GM18520 (cell line): ENCODE measurements around the gene TP63.
"Not testable (repeated sequence)": the region's sequence is repeated elsewhere in the genome, so short reads cannot be mapped to it uniquely, and the experiment has no call there.

ENCODE experiments used
- ATAC-seq: cut with Tn5 transposase; IDR thresholded peaks from one replicate; pipeline ENCODE4 v1.9.1; 2021; ENCODE audit not compliant: unreplicated experiment

TP63 gene

DNA sequence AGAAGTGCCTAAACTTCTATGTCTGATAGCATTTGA is at the start of gene TP63:
Gene TP63, plus strand, starts transcription at position 17 of the 36 bp plus-strand sequence. CDS start 127 bp downstream, outside the sequence.
- ATAC-seq, result no peak

DNA sequence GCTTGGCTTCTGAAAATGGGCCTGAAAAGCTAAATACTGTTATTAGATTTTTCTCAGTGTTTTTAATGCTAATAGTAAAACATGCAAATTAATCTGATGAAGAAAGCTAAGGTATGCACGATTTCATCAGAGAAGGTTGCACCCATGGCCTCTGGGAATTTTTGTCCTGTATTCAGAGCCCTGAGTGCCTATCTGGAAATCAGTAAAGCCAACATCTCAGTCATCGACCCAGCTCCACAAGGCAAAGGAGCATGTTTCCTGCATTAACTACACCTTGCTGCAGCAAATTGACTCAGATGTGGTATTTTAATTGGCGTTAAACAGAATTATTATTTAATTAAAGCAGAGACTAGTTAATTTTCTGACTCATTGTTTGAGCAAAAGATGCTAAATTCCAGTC is 49.0 kb upstream of the TP63 start:
- no peak for ATAC-seq

DNA sequence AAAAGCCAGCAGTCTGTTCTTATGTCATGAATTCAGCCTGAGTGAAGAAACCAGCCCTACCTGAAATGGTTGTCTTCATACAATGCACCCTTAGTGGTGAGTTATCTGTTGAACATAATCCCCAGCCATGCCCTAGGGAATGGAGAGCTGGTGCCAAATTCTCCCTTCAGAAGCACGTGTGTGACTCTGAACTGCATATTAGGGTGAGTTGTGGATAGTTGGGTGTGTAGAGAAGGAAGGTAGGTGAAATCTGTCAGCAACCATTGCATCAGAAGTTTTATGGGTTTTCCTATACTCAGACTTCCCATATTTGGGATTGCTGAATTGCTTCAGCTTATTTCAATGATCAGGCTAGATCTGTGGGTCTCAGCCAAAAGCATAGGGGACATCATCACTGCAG is 46.5 kb upstream of the TP63 start:
- ATAC-seq, result no peak

DNA sequence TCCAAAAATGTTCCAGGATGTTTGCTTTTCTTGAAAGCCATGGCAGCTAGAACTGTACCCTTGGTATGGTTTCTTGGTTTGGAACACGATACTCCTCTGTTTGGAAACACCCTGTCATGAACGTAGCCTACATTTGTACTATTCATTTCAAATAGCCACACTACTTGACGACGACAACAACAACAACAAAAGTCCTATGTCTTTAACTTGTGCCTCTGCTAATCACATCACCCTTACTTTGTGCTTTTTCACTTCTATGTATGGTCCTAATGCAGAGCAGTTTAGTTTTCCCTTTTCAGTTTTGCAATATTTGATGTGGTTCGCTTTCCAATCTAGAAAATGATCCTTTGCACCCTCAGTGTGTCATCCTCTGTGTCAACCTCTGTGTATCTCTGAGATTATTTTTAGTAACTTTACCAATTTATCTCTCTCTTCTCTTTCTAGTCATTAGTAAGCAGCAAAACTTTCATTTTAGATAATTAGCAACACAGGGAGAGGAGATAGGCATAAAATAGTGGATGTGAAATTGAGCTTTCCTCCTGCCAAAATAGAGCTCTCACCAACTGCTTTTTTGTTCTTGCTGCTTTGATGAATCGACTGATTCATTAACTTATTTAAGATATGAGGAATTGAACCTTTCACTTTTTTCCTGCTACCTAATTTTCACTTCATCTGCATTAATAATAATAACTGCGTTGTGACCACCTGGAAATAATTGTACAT is 44.1 kb upstream of the TP63 start:
- ATAC-seq, result peak; percentile 57

DNA sequence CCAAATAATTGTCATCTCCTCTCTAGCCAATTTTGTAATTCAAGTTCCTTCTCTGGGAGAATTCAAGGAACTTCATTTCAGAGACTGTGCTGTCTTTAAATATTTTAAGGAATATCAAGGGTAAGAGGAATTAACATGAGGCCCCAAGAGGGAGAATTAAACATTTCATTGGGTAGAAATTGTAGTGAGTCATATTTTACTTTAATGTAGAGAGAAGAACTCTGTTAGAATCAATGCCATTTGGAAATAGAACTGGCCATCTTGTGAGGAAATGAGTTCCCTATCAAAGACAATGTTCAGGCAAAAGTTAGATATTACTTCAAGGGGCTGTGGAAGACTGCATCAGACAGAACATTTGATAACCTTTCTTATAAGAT is 43.5 kb upstream of the TP63 start:
- no peak for ATAC-seq

DNA sequence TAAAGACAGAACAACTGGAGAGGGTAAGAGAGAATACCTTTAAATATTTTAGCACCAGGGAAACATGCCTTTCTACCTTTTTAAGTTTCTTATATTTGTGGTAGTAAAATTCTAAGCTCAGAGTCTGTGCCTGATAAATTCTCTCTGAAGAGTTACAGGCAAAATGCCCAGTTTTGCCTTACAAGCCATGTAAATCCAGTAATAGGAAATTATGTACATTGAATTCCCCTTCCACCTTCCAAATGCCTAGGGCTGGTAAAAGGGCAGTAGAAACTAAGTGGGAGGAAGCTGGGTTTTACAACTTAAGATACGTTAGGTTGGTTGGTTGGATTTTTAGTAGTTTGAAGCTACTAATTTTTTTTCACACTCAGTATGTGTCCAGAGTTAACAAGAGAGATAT is 43.1 kb upstream of the TP63 start:
- ATAC-seq, result no peak

DNA sequence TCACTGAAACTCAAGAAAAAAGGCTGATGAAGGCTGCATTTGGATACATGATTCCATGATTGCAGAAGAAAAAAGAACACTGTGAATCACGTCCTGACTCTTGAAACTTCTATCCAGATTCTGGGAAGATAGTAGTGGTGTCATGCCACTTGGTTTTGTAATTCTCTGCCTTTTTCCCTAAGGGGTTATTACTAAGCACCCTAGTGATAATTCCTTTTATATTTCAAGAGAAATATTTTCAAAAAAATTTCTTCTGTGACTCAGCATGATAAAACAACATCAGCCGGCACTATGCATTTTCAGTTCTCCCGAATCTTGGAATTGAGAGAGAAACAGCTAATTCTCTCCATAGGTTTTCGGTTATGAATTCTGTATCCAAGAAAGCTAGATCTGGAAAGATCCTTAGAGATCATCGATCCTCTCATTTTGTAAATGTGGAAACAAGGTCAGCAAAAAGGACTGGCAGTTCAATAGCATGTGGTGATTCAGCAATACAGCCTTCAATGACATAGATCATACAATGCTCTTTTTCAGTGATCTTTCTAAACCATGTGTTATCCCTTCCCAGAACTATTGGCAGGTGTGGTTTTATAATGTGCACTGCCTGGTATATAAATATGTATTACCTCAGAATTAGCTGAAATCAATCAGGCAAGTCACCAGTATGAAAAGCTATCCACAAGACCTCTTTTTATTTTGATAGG is 42.6 kb upstream of the TP63 start:
- ATAC-seq, result no peak

DNA sequence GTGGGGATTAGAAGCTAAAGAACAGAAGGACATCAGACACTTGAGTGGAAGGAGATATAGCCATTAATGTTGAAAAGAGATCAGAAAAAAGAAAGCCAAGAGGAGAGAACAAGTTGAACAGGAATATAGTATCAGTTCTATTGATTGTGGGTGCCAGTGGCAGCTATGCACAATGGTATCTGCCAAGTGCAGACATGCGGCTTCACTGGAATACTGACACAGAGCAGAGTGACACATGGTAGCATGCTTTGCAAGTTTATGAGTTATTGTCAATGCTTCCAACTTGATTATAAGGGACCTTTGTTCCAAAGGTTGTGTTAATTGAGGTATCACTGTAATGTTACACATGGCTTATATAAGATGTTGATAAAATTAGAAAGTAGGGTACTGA is 42.0 kb upstream of the TP63 start:
- no peak for ATAC-seq

DNA sequence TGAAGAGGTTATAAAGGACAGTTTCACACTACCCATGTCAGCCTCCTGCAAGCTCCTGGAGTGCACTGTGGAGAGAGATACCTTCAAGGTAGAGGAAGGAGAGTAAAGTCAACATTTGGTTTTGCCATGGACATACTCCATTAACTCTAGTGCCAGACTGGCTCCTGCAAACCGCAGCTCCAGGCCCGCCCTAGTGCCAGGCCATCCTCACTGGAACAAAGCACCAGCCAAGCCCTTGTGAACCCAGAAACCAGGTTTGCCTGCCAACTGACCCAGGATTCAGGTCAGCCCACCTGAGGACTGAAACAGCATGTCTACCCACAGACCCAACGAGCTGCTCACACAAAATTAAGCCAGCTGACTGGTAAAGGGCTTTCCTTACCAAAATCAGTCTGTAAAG is 41.0 kb upstream of the TP63 start:
- no peak for ATAC-seq

DNA sequence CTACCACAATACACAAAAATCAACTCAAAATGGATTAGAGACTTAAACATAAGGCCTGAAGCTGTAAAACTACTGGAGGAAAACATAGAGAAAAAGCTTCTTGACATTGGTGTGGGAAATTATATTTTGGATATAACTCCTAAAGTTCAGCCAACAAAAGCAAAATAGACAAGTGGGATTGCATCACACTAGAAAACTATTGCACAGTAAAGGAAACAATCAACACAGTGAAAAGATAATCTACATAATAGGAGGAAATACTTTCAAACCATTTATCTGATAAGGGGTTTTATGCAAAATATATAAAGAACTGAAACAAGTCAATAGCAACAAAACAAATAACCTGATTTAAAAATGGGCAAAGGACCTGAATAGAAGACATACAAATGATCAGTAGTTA is 37.6 kb upstream of the TP63 start:
- no peak for ATAC-seq

DNA sequence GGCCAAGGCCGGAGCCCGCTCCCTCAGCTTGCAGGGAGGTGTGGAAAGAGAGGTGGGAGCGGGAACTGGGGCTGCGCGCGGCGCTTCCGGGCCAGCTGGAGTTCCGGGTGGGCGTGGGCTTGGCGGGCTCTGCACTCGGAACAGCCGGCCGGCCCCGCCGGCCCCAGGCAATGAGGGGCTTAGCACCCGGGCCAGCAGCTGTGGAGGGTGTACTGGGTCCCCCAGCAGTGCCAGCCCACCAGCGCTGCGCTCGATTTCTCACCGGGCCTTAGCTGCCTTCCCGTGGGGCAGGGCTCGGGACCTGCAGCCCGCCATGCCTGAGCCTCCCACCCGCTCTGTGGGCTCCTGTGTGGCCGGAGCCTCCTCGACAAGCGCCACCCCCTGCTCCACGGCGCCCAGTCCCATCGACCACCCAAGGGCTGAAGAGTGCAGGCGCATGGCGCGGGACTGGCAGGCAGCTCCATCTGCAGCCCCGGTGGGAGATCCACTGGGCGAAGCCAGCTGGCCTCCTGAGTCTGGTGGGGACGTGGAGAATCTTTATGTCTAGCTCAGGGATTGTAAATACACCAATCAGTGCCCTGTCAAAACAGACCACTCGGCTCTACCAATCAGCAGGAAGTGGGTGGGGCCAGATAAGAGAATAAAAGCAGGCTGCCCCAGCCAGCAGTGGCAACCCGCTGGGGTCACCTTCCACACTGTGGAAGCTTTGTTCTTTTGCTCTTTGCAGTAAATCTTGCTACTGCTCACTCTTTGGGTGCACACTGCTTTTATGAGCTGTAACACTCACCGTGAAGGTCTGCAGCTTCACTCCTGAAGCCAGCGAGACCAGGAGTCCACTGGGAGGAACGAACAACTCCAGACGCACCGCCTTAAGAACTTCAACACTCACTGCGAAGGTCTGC is 34.9 kb upstream of the TP63 start:
- ATAC-seq, result not testable (repeated sequence)

DNA sequence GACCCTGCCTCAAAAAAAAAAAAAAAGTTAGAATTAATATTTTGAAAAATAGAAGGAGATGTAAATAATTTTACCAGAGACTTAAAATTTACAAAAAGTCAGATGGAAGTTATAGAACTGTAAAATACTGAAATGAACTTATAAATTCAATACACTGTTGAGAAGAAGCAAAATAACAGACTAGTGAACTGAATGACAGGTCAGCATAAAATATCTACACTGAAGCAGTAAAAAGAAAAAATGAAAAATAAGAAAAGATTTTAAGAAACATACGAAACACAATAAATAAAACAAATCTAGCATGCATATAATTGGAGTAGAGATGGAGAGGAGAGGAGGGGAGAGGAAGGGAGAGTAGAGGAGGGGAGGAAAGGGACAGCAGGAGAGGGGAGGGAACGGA is 33.3 kb upstream of the TP63 start:
- ATAC-seq, result no peak

DNA sequence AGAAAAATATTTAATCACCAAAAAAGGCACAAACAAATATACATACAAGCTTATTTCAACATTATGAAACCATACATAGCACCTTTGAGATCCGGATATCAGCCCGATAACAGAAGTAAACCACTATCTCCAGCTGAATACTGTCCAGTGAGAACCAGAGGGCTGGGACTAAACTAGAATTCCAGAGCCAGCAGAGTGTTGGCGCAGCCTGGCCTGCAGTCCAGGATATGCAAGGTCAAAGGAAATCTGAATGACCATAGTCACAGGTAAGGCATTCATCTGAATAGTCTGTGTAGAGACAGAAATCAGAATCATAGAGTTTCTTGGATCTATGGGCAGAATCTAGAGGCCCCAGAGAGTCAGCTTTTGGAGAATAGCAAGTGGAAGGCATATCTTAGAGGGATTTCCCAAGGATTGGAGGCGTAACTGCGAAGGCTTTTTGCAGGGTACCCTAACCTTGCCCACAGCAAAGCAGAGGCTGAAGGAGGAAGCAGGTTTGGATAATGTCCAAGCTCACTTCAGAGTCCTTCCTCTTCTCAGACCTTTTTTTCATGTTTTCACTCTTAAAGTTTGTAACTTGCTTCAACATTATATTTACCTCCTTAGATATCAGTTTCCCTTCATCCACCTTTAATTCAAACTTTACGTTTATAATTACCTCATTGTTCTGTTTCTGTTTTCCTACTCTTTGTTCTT is 32.5 kb upstream of the TP63 start:
- no peak for ATAC-seq

DNA sequence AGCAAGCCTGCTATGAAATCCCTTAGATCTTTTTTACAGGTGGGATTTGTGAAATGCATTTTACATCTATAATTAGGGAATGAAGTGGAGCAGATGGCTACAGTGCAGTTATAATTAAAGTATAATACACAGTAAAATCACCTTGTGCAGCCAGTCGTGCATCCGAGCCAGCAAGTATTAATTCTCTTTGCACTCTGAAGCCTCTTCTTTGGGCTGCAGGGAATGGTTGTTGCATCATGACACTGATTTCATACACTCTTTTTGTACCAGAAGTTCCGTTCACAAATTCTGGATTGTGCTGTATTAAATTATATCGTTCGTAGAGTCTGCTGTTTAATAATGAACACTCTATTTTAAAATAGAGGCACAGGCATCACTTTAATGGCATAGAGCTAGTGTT is 28.7 kb upstream of the TP63 start:
- no peak for ATAC-seq

DNA sequence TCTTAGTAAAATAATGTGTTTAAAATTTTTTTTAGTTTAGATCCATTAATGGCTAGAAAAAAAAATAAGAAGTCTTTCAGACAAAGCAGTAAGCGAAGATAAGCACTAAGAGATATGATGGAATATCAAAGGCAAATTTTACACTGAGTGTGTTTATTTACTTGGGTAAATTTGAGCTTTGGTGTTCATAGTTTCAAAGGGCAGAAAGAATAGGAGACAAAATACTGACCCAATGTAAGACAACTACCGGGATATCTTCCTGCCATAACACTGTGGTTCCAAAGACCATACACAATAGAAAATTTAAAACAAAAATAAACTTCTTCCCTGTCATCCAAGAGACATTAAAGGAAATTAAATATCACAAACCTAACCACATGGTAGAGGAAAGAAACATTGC is 25.5 kb upstream of the TP63 start:
- no peak for ATAC-seq

DNA sequence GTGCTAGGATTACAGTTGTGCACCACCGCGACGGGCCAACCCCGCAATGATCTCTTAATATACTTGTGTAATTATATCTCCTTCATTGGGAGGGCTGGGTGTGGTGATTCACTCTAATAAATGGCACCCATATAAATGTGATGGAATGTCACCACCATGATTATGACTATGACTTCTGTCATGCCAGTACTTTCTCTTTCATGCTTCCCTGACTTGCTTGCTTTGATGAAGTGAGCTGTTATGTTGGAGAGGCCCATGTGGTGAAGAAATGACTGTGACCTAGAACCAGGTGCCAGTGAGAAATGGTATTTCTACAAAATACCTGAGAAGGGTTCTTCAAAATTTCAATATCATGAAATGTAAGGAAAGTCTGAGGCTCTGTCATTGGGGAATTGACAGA is 24.4 kb upstream of the TP63 start:
- no peak for ATAC-seq

DNA sequence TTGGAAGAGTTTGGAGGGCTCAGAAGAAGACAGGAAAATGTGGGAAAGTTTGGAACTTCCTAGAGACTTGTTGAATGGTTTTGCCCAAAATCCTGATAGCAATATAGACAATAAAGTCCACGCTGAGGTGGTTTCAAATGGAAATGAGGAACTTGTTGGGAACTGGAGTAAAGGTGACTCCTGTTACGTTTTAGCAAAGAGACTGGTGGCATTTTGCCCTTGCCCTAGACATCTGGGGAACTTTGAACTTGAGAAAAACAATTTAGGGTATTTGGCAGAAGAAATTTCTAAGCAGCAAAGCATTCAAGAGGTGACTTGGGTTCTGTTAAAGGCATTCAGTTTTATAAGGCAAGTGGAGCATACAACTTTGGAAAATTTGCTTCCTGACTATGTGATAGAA is 18.5 kb upstream of the TP63 start:
- ATAC-seq, result not testable (repeated sequence)

DNA sequence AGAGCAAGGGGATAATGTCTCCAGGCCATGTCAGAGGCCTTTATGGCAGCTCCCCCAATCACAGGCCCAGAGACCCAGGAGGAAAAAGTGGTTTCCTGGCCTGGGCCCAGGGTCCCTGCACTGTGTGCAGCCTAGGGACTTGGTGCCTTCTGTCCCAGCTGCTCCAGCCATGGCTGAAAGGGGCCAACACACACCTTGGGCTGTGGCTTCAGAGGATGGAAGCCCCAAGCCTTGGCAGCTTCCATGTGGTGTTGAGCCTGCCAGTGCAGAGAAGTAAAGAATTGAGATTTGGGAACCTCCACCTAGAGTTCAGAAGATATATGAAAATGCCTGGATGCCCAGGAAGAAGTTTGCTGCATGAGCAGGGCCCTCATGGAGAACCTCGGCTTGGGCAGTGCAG is 18.1 kb upstream of the TP63 start:
- no peak for ATAC-seq

DNA sequence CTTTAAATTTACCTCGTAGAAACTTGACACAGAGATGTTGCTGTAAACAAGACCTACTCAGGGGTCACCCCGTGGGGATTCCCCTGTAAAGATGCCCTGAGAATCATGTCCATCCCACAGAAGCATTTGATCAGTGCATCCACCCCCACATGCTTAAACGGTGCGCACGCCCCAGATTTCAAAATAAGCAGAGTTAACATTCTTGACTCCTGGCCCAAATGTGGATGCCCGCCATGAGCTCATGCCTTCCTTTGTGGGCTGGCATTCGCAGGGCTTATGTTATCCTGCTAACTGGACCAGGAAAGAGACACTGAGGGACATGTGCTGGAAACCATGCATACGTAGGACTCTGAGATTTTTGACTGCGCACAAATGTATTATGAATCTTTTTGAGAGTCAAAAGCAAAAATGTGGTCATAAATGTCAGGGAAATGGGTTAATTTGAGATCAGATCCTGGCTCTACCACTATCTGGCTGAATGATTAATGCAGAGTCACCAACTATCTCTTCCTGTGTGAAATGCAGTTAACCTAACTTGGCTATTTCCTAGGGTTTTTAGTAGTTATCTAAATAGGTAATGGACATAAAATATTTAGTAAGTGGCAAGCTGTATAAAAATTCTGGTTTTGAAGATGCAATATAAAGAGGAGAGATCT is 9.1 kb upstream of the TP63 start:
- no peak for ATAC-seq

DNA sequence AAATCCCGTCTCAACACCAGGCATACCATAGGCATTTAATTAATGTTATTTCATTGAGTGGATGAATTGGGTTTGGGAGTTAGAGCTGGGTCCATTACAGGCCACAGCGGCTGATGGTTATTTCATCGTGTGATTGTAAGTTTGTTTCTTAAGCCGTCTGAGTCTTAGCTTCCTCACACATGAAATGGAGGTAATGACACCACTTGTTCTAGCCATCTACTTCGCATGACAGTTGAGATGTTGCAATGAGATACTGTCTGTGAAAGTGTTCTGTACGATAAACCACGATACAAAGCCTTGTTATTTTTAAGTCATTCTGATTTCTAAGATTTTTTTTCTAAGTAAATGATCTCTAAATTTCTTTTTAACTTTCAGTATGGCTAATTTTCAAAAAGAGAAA is 8.6 kb upstream of the TP63 start:
- no peak for ATAC-seq

DNA sequence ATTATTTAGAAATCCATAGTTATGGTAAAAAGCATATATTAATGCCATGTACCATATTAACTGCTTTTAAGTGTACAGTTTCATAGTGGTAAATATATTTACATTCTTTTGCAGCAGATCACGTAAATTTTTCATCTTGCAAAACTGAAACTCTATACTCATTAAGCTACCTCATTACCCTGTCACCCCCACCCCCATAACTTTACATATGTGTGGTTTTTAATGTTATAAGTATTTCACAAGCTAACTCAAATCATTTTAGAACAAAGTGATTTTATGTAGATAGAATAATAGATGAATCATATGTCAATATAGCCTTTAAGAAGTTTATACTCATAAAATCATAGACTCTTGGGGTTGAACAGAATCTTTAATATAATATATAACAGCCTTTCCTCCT is 7.1 kb upstream of the TP63 start:
- no peak for ATAC-seq

DNA sequence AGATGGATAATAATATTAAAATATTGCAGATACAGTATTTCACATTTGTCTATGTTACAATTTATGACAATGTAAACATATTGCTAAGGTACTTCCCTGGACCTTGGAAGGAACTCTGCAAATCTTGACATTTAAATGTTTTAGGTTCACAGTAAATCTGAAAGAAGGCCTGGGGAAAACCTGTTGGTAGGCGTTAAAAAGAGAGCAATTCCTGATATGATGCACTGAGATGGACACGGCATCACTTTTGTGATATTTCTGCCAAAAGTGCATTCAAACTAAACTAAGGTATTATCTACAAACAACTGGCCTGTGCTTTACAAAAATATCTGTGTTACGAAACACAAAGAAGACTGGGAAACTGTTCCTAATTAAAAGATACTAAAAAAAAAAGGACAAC is 6.1 kb upstream of the TP63 start:
- ATAC-seq, result no peak
